GM18505 (cell line): Measurements from ENCODE around the gene CYP24A1.

Experiments
- ATAC-seq: cut with Tn5 transposase; IDR thresholded peaks from one replicate; pipeline ENCODE4 v1.9.1; 2021; ENCODE audit not compliant: unreplicated experiment
- POLR2A ChIP-seq: IDR thresholded peaks from 4 replicates; pipeline ENCODE4 v1.6.1; 2011; ENCODE audit warnings: borderline replicate concordance; ENCODE audit not compliant: insufficient read depth, insufficient read length; ENCODE audit errors: extremely low read depth

CYP24A1 gene

DNA sequence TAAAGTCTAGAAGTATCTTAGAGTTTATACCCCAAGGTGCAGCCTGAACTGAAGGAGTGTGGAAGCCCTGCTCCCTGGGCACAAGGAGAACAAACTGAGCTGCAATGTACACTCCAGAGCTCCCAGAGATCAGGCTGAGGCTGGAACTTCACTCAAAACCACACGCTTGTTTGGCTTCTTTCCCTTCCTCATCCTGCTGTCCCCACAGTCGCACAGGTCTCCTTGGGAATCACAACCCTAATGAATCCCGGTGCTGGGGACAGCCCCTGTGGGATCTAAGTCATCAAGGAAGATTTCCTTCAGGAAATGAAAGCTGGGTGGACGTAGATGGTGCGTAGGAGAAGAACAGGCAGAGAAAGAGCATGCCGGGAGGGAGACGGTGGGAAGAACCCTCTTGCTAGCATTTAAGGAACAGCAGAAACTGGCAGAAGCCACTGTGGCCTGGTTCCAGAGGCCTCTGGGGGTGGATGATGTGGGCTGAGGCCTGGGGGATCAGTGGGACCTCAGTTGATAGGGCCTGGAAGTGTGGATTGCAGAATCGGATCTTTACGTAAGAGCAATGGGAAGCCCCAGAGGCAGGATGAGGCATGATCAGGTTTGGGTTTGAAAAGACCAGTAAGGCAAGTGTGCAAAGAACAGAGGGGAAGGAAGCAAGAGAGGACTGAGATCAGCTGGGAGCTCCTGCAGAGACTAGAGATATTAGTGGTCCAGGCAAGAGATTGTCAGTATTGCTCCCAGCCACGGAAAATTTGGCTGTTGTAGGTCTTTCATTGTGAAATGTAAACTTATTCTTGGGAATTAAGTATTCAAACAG is 21.4 kb downstream of the CYP24A1 start:
- no peak for TF ChIP-seq POLR2A
- ATAC-seq = no peak

DNA sequence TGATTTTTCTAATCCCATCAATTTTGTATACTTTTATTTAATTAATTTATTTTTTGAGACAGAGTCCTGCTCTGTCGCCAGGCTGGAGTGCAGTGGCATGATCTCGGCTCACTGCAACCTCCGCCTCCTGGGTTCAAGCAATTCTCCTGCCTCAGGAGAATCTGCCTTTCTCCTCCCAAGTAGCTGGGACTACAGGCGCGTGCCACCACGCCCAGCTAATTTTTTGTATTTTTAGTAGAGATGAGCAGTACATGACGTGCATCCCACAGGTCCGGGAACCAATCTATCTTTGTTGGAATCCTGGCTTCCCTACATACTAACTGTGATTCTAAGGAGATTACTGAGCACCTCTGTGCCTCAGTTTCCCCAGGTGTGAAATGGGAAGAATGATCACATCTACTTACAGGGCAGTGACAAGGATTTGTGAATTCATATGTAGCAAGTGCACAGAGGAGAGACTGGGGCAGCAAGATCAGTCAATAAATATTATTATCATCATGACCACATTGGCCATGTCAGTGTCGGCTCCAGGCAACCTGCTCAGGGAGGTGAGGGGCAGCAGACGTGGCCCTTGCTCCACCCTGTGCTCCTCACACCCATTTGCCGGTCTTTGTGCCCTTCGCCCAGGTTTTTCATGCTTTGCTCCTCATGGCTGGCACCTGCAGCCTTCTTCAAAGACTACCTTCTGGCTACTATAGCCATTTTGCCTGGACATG is 22.1 kb downstream of the CYP24A1 start:
- no peak for TF ChIP-seq POLR2A
- no peak for ATAC-seq

DNA sequence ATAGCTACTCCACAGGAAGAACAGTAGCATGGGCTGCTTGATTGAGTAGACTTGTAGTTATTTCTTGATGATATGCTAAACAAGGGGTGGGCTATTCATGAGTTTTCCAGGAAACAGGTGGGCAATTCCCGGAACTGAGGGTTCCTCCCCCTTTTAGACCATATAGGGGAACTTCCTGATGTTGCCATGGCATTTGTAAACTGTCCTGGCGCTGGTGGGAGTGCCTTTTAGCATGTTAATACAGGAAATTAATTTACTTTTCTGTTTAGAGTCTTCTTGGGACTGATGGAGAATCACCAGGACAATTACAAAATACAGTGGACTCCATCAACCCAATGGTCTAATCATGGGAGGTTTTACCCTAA is 22.7 kb downstream of the CYP24A1 start:
- TF ChIP-seq POLR2A = no peak
- no peak for ATAC-seq

DNA sequence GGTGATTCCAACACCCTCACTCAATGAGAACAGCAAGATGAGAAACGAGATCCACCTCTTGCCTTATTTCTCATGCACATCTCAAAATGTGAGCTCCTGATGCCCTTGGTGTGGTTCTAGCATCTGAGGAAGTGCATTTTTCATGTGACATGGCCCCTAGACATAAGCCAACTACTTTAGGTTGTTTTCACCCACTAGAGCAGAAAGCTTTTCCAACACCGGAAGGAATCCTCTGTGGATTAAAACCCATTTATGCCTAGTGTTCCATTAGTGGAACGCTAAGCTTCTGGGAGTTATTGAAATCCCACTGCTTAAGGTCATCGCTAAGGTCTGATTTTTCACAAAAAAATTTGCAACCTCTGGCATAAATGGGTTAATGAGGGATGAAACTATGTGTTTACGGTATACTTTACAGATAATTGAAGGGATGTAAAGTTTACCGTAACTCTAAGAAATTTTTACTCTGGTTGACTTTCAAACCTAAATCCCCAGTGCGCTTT is 24.0 kb downstream of the CYP24A1 start:
- TF ChIP-seq POLR2A = no peak
- ATAC-seq = no peak

DNA sequence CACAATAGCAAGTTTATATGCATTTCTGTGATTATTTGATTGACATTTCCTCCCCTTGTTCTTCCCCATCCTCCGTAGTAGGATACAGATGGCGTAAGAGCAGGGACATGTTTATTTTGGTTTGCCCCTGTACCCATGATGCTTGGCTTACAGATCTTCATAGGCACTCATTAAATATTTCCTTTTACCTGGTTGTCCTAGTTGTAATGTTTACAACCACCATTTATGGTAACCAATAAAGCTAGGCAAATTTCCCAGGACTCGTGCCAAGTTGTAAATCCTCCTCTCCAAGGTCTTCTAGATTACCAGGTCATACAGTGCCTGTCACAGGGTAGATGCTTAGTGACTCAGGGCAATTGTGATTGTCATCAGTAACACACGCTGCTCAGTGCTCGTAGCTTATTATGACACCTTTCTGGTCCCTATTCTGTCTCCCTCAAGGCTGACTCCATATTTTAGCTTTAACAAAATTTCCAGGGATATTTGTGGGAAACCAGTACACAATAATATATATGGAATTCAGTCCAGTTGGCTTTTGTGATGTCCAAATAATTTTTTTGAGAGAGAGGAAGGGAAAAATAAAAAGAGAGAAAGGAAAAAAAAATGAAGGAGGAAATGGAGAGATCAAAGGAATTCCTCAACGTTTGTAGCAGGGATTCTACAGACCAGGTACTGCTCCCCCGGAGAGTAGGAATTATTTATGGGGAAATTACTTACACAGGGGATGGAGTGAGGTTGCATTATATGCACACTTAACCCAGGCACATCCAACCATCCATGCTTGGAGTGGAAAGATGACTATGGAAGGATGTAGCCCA is 24.6 kb downstream of the CYP24A1 start:
- ATAC-seq = no peak

DNA sequence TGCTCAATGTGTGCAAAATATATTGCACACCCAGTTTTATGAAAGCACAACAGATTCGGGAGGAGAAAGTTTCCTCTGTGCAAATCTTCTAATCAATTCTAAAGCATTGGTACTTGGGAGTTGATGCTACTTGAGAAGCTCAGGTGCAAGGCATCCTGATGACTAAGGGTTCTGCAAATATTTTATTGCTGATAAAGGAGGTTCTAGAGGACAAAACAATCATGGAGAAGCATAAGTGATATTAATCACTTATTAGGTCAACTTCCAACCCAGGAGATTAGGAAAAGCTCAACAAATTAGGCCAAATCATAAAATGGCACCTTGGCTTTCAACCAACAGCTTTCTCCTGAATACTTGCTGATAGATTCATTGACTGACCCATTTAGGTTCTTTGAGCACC is 27.1 kb downstream of the CYP24A1 start:
- ATAC-seq = no peak
- no peak for TF ChIP-seq POLR2A

More for the DNA sequence above, 24.6 kb downstream of the CYP24A1 start:
- no peak for TF ChIP-seq POLR2A

DNA sequence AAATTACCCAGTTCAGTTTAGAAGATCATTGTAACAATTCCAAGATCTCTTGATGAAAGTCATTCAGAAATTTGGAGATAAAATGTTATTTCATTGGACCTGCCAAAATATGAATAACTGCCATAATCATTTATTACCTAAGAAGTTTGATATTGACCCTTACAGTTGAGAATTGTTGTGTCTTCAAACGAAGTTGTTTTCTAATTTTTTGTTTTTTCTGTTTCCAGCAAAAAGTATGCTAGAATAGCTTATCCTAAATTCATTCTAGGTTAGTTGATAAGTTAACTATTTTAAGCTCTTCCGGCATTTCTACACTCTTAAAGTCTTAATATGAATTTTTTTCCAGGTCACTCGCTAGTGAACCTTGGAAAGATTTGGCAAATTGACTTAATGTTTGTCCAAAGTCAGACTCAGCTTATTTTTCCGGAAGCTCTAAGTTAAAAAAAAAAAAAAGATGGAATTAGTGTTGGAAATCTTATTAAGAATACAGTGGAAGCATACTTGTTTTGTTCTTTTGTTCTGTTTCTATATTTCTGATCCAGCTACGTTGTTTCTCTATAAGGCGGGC is 28.9 kb downstream of the CYP24A1 start:
- ATAC-seq = no peak
- no peak for TF ChIP-seq POLR2A

DNA sequence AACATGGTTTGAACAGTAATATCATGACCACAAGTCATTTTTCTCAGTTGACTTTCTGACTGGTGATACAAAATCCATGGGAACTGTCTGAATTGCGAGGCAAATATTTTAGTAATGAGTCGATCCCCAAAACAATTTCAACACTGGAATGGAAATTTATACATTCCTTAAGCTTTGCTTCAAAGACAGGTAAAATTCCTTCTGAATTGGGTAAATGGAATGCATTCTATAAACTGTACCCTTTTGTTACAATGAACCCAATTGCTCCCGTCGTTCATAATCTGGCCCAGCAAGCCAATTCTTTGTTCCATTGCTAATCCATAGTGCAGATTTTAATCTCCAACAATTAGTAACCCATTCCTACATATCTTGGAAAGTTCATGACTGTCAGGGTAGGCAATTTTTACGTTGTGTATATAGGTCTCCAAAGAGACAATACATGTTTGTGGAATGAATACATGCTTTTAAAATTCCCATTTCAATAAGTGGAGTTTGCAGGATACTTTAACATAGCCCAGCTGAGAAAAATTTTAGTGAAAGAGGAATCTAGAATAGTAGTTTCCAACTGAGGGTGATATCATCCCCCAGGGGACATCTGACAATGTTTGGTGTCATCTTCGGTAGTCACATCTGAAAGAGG is 32.7 kb downstream of the CYP24A1 start:
- no peak for ATAC-seq

DNA sequence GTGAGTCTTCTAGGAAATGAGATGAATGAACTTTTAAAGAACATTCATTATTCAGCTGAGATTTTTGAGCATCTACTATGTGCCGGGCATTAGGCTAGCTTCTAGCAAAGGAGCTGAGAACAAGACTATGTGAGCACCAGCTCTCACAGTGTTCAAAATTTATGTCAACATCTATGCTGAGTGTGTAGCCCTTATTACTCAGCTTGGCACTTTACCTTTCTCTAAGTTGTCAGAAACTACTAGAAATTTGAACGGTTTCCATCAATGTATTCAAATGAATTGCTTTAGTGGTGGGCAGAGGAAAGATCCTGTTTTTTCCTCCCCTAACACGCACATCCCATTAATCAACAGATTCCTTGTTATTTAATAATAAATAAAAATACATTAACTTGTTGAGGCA is 33.3 kb downstream of the CYP24A1 start:
- TF ChIP-seq POLR2A = no peak
- ATAC-seq = no peak

More for the DNA sequence above, 32.7 kb downstream of the CYP24A1 start:
- TF ChIP-seq POLR2A = no peak

DNA sequence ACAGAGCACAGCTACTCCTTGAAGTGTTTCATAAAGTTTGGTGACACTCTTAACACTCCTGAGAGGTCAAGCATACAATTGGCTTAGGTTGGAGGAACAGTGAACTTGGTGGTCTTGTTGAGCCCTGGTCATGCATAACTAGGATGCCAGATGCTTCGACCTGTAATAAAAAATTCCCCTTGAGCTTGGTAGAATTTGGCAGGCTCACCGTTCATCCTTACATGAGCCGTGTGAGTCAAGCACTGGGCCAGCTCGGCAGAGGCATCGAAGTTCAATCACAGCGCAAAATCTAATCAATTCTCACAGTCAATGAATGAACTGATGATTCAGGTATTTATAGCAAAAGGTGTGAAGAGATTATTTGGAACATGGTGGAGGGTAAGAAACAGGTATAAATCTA is 33.7 kb downstream of the CYP24A1 start:
- no peak for TF ChIP-seq POLR2A
- ATAC-seq = no peak

DNA sequence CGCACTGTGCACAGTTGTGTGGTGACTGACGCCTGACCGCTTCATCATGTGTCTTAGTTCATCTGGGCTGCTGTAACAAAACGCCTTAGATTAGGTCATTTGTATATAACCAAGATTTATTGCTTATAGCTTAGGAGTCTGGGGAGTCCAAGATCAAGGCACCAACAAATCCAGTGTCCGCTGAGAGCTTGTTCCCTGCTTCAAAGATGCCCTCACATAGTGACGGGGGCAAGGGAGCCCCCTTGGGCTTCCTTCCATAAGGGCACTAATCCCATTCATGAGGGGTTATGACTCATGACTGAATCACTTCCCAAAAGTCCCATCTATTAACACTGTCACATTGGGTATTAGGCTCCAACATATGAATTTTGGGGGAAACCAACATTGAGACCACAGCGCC is 34.6 kb downstream of the CYP24A1 start:
- no peak for TF ChIP-seq POLR2A
- no peak for ATAC-seq

DNA sequence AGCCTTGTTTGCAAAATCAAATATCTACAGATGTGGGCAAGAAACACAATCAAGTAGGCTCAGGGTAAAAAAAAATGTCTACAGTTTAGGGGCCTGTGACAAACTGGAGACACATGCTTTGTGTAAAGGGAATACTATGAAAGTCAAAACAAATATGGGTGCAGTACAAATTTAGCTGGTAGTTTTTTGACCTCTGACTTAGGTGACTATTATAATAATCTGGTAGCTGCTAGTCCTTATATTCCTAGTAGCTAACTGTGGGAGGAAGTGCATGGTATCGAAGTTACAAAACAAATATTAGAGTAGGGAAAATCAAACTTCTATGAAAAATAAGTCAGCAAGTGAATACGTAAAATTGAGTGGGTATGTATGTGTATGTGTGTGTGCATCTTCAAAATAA is 35.4 kb downstream of the CYP24A1 start:
- ATAC-seq = no peak
- TF ChIP-seq POLR2A = no peak
